Omental fat pad (tissue), 4 donors: ENCODE measurements around the gene PPIB. TPM values are rescaled to one million over a fixed set of nuclear protein-coding genes. Genes with fewer than 3 reads are reported as not detected.

ENCODE experiments used
- small RNA-seq: library from RNA; depleted of rRNA; stranded (forward); fragments of <200 nt; gene quantifications from one replicate; pipeline ENCODE3, GENCODE V24; 2016
- total RNA-seq, 4 donors: library from RNA; depleted of rRNA; stranded (reverse); fragments of >200 nt; gene quantifications; one replicate each; pipeline ENCODE4 v1.1.0, GENCODE V29; 2016

Gene PPIB
- total RNA-seq, 4 donors from 2014 or later, result 244 to 431 (median 373) TPM

Small RNA genes within 50 kb of the gene (small RNA-seq; reads per million reads assigned to genes)
- gene RF00019, result not detected

Other genes starting within 250 kb of the PPIB start
- gene DAPK2, start 116.5 kb downstream of the PPIB start, total RNA-seq, result 10 to 100 TPM; 12.0 to 49.8 (median 25.6) TPM
- gene CIAO2A, start 69.2 kb downstream of the PPIB start, total RNA-seq, result 10 to 100 TPM; 39.9 to 48.3 (median 40.5) TPM
- 100 to 1,000 TPM; 104 to 125 (median 120) TPM for gene SNX1, start 67.0 kb downstream of the PPIB start, total RNA-seq
- gene SNX22, start 11.3 kb downstream of the PPIB start, total RNA-seq, result 1 to 10 TPM in 2 of 4 donors, under 1 TPM in 1, not detected in 1; 0.38 to 2.6 (median 1.2) TPM
- 10 to 100 TPM; 13.6 to 23.3 (median 21.7) TPM for gene CSNK1G1, start 193.2 kb upstream of the PPIB start, total RNA-seq
- gene PCLAF, start 218.4 kb upstream of the PPIB start, total RNA-seq, result 1 to 10 TPM in 2 of 4 donors, not detected in 2; 1.0 to 1.7 TPM
- 10 to 100 TPM in 2 of 4 donors, 1 to 10 TPM in 2; 9.0 to 20.0 (median 11.4) TPM for gene TRIP4, start 224.8 kb upstream of the PPIB start, total RNA-seq